ENCODE data around the gene RPN2. TPM values are rescaled to one million over a fixed set of nuclear protein-coding genes. Genes with fewer than 3 reads are reported as not detected.

The RPN2 gene
- total and polyA plus RNA-seq, 2 of the 13 experiments (the other 11 are each of a cell fraction or from before 2014, with no cell fraction given): 587 to 1,818 TPM

- peak; percentile 63; the same call in 1 of the 2 replicates for TF ChIP-seq PITX1 (CRISPR knock-in tag; IDR thresholded peaks at IDR 0.05)
- TF ChIP-seq KDM2A (CRISPR knock-in tag; IDR thresholded peaks at IDR 0.05; ENCODE audit: borderline replicate concordance, low read depth): peak; percentile 97
- 0 out of 2 replicates have a peak, but pooled peaks have one; percentile 53 for TF ChIP-seq ZNF136 (CRISPR knock-in tag; IDR thresholded peaks at IDR 0.05; ENCODE audit: low read depth)
- peak; percentile 83; the same call in 1 of the 2 replicates for TF ChIP-seq MTA1 (CRISPR knock-in tag; IDR thresholded peaks at IDR 0.05; ENCODE audit: borderline replicate concordance)
- no peak for TF ChIP-seq ZNF225 (CRISPR knock-in tag; IDR thresholded peaks at IDR 0.05)
- peak; percentile 89; the same call in 1 of the 2 replicates for TF ChIP-seq BRCA1 (CRISPR knock-in tag; IDR thresholded peaks at IDR 0.05)
- peak; percentile 97 for TF ChIP-seq SRY (CRISPR knock-in tag; IDR thresholded peaks at IDR 0.05)
- peak; percentile 62; the same call in 1 of the 2 replicates for TF ChIP-seq WIZ (CRISPR knock-in tag; IDR thresholded peaks at IDR 0.05)
- TF ChIP-seq MATR3 (CRISPR knock-in tag; IDR thresholded peaks at IDR 0.05): peak; percentile 55; the same call in 1 of the 2 replicates
- TF ChIP-seq NFYB (CRISPR knock-in tag; IDR thresholded peaks at IDR 0.05): peak; percentile 100
- TF ChIP-seq ZNF713 (CRISPR knock-in tag; IDR thresholded peaks at IDR 0.05): no peak; the same call in 1 of the 2 replicates
- TF ChIP-seq ZNF451 (CRISPR knock-in tag; IDR thresholded peaks at IDR 0.05): peak; percentile 51; the same call in 1 of the 2 replicates
- peak; percentile 99 for TF ChIP-seq POGK (CRISPR knock-in tag; conservative IDR thresholded peaks at IDR 0.05)
- peak; percentile 93; the same call in 1 of the 2 replicates for TF ChIP-seq ZNF333 (CRISPR knock-in tag; IDR thresholded peaks at IDR 0.05; ENCODE audit: borderline replicate concordance)
- TF ChIP-seq ZSCAN30 (CRISPR knock-in tag; IDR thresholded peaks at IDR 0.05): peak; percentile 93; the same call in 1 of the 2 replicates
- no peak for TF ChIP-seq RERE (CRISPR knock-in tag; IDR thresholded peaks at IDR 0.05; ENCODE audit: low read depth)
- TF ChIP-seq JARID2 (CRISPR knock-in tag; IDR thresholded peaks at IDR 0.05; ENCODE audit: insufficient replicate concordance): peak; percentile 78
- no peak for TF ChIP-seq CBX2 (IDR thresholded peaks at IDR 0.05; ENCODE audit: low read depth, low read length)
- peak; percentile 91 for TF ChIP-seq CBX2 (CRISPR knock-in tag; IDR thresholded peaks at IDR 0.05; ENCODE audit: low read depth)
- TF ChIP-seq ZNF792 (CRISPR knock-in tag; IDR thresholded peaks at IDR 0.05): peak; percentile 81
- peak; percentile 89; the same call in 1 of the 2 replicates for TF ChIP-seq ZNF549 (CRISPR knock-in tag; IDR thresholded peaks at IDR 0.05)
- TF ChIP-seq ZFP82 (CRISPR knock-in tag; IDR thresholded peaks at IDR 0.05; ENCODE audit: borderline replicate concordance): peak; percentile 97; the same call in 1 of the 2 replicates
Observed at GRCh38 chr20:37178839-37179682, at the start of gene RPN2, which contains the start of gene MROH8 (continued).

Data from HepG2 (cell line).